K562 treated with DMSO at 1 percent for 12 hours (cell line): ENCODE results near the gene CATSPER1. TPM values are rescaled to one million over a fixed set of nuclear protein-coding genes. Genes with fewer than 3 reads are reported as not detected.

Experiments used
- total RNA-seq: library from RNA; unstranded; fragments of 300-600 nt; gene quantifications from 2 replicates; pipeline ENCODE4 v1.2.3, GENCODE V29; 2022; ENCODE audit not compliant: insufficient read depth

Gene CATSPER1
- total RNA-seq = 2.1 TPM in 1 of 2 replicates, not detected in the other

DNA sequence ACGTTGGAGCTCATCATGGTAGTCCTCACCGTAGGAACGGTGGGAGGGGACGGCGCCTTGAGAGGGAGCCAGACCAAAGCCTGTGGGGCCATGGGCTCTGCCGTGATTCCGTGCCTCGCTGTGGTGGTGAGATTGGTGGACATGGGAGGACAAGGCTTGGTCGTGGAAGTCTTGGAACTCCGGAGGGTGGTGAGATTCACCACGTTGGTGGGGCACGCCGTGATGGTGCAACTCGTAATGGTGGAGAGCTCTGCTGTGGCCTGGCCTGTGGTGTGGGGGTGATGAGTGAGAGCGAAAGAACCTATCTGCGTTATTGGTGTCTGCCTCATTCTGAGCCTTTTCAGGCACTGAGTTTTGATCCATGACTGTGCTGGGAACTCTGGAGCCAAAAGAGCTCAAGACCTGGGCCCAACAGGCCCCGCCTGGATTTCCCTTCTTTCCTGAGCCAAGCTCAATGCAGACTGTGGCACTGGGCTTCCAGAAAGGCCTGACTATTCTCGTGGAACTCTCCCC, at the start of gene CATSPER1:
Gene CATSPER1 (minus strand): TSS at position 463 of the 513 bp plus-strand sequence. CDS start 100 bp downstream, at position 363.

DNA sequence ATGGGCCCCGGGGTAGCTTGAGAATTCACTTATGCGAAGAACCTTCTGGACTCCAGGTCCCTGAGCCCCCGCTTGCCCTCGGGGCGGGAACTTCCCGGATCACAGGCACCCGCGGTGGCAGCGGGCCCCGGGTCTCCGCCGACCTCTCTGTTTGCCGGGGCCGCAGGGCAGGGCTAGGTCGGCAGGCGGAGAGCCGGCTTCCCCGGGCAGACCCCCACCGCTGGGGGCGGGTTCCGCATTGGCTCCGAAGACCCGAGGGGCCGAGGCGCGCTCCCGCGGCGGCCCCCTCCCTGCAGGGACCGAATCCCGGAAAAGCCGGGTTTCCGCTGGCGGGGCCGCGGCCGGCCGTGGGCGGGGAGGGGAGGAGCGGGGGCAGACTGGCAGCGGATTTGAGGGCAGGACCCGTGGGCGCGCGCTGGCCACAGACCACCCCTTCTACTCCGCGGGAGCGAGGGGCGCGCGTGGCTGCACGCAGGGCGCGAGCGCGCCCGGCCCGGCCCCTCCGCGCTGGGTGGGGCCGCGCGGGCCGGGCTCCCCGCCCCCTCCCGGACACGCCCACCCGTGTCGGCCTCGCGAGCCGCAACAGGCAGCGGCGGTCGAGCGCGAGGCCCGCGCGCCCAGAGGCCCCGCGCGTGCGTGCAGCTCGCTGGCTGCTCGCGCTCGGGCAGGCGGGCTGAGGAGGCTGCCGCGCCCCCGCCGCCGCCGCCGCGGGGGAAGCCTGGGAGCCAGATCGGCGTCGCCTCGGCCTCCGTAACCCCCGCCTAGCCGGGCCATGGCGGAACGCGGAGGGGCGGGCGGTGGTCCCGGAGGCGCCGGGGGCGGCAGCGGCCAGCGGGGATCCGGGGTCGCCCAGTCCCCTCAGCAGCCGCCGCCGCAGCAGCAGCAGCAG, 43.7 kb upstream of the CATSPER1 start, which contains the start of gene PACS1:
Gene PACS1 (plus strand): TSS at position 558 of the 889 bp plus-strand sequence. CDS start 215 bp downstream, at position 773.

DNA sequence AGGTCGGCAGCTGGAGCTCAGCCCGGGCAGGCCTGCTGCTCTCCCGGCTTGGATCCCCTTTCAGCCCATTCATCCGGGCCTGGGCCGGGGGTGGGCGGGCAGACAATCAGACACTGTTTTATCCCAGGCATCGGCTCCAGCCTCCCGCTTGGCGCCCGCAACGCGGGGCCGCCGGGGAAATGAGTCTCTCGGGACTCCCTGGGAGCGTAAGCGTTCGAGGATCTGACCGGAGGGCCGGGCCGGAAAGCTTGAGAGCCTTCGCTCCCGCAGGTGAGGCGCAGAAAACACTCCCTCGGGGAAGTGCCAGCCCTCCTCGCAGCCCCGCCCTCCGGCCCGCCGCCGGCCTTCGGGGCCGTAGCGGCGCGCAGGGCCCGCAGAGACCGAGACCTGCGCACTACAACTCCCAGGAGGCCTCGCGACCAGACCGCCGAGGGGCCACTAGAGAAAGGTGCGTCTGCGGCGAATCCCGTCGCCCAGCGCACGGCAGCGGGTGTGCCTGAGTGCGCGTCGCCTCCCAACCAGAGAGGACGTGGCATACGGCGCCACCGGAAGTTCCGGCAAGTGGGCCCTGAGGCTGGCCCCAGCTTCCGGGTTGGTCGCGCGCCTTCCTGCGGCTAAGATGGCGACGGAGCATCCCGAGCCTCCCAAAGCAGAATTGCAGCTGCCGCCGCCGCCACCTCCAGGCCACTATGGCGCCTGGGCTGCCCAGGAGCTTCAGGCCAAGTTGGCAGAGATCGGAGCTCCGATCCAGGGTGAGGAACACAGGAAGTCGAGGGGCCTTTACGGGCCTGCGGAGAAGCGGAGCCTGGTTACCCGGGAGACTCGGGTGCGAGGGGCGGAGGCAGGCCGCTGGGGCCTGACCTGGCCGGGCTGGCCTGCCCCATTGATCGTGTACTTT, 25.7 kb upstream of the CATSPER1 start, which contains the start of gene SF3B2:
Gene SF3B2 (plus strand): TSS at position 599 of the 898 bp plus-strand sequence. CDS start 21 bp downstream, at position 620.

DNA sequence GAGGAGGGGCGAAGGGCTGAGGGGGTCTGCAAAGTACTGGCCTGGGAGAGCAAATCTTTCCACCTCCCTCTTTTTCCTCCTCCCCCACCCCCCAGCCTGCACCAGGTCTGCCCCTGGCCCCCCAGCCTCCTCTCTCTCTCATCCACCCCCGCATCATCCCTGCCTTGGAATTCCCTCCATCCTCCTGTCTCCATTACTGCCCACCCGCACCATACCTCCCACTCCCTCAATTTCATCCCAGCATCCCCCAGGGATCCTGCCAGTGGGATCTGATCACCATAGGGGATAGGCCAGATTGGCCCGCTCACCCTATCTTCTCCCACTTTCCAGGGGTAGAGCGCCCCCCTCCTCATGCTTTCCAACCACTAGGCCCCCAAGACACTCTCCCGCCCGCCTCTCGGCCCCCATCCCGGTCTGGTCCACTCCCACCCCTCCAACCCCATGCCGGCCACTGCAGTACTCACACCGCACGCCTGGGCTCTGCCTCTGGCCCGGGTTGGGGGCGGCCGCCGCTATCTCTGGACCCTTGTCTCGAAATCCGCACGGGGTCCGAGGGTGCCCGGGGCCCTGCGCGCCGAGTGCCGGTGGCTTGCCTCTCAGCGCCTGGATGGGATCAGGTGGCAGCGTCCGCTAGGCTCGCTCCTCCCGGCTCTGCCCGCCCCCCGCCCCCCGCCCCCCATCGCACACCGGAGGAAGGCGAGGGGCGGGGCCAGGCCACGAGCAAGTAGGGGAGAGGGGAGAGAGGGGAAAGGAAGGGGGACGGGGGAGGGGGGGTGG, 22.5 kb upstream of the CATSPER1 start, which contains the start of gene GAL3ST3:
Gene GAL3ST3 (minus strand): TSS at position 615 of the 777 bp plus-strand sequence. CDS start 3,746 bp downstream, outside the sequence.

DNA sequence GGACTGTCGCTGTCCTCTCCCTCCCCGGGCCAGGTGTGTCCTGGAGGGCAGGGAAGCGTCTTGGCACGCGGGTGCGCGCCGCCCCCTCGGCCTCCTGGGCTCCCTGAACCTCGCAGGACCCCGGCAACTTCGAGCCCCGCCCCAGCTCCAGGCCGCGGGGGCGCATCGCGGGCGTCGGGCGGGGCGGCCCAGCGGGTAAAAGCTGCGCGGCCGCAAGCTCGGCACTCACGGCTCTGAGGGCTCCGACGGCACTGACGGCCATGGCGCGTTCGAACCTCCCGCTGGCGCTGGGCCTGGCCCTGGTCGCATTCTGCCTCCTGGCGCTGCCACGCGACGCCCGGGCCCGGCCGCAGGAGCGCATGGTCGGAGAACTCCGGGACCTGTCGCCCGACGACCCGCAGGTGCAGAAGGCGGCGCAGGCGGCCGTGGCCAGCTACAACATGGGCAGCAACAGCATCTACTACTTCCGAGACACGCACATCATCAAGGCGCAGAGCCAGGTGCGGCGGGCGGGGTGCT, 14.4 kb downstream of the CATSPER1 start, which contains the start of gene CST6:
Gene CST6 (plus strand): TSS at position 224 of the 519 bp plus-strand sequence. CDS start 37 bp downstream, at position 261.

DNA sequence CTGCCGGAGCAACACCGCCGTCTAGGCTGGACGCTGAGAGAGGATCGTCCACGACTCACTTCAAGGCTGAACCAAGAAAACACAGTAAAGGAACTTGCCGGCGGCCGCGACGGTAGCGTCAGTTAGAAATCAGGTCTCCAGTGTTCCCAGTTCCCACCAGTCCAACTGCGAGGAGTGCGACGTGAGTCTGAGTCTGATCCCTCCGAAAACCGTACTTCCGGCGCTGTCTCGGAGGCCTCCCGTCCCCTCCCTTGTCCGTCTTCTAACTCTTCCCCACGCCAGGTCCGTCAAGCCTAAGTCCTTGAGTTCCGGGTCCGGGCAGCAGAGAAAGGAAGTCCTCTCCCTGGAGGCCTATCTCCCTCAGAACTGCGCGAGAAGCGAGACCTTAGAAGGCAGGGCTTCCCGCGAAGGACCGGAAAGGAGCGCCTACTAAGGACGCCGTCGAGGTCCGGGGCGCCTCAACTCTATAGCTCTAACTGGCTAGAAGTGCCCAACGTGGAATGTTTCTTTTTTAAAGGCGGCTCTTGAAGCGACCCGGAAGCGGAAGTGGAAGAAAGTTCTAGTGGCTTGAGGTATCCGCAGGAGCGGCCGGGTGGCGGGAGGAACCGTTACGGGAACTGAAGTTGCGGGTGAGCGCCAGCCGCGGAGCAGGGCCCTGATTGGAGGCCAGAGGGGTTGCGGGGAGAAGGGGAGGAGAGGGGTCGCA, 24.2 kb downstream of the CATSPER1 start, which contains the start of the genes BANF1 and EIF1AD:
Gene BANF1 (plus strand): TSS at position 562 of the 706 bp plus-strand sequence. CDS start 748 bp downstream, outside the sequence.
Gene EIF1AD (minus strand): TSS at position 216 of the 706 bp plus-strand sequence. CDS start 1,768 bp downstream, outside the sequence.

Other genes starting within 250 kb of the CATSPER1 start
- 16.1 and 36.7 TPM in 2 replicates for gene AP5B1, start 245.5 kb downstream of the CATSPER1 start, total RNA-seq
- gene OVOL1, start 239.4 kb downstream of the CATSPER1 start, total RNA-seq = not detected in 2 replicates
- not detected in 2 replicates for gene SNX32, start 192.5 kb downstream of the CATSPER1 start, total RNA-seq
- gene CFL1, start 168.3 kb downstream of the CATSPER1 start, total RNA-seq = 719 and 743 TPM in 2 replicates
- gene MUS81, start 166.0 kb downstream of the CATSPER1 start, total RNA-seq = 62.2 and 65.7 TPM in 2 replicates
- gene EFEMP2, start 153.7 kb downstream of the CATSPER1 start, total RNA-seq = 1.3 TPM in 1 of 2 replicates, not detected in the other
- gene CTSW, start 146.6 kb downstream of the CATSPER1 start, total RNA-seq = 0.74 TPM in 1 of 2 replicates, not detected in the other
- 69.0 and 70.0 TPM in 2 replicates for gene FIBP, start 138.0 kb downstream of the CATSPER1 start, total RNA-seq
- 33.9 and 65.5 TPM in 2 replicates for gene CCDC85B, start 135.8 kb downstream of the CATSPER1 start, total RNA-seq
- gene FOSL1, start 126.1 kb downstream of the CATSPER1 start, total RNA-seq = 5.8 and 9.3 TPM in 2 replicates
- 44.6 and 55.1 TPM in 2 replicates for gene C11orf68, start 107.4 kb downstream of the CATSPER1 start, total RNA-seq
- gene DRAP1, start 107.1 kb downstream of the CATSPER1 start, total RNA-seq = 134 and 154 TPM in 2 replicates
- gene TSGA10IP, start 81.0 kb downstream of the CATSPER1 start, total RNA-seq = not detected in 2 replicates
- gene SART1, start 64.7 kb downstream of the CATSPER1 start, total RNA-seq = 31.9 and 78.2 TPM in 2 replicates
- 17.4 and 44.8 TPM in 2 replicates for gene EIF1AD, start 24.3 kb downstream of the CATSPER1 start, total RNA-seq
- gene BANF1, start 24.0 kb downstream of the CATSPER1 start, total RNA-seq = 177 and 202 TPM in 2 replicates
- gene CST6, start 14.5 kb downstream of the CATSPER1 start, total RNA-seq = not detected in 2 replicates
- gene GAL3ST3, start 22.7 kb upstream of the CATSPER1 start, total RNA-seq = not detected in 2 replicates
- 184 and 273 TPM in 2 replicates for gene SF3B2, start 25.9 kb upstream of the CATSPER1 start, total RNA-seq
- gene PACS1, start 43.8 kb upstream of the CATSPER1 start, total RNA-seq = 13.4 and 34.4 TPM in 2 replicates
- gene KLC2, start 231.2 kb upstream of the CATSPER1 start, total RNA-seq = 27.7 and 41.5 TPM in 2 replicates
- gene RAB1B, start 242.2 kb upstream of the CATSPER1 start, total RNA-seq = 147 and 150 TPM in 2 replicates